Activated T-helper 1 cell treated with anti-CD3 and anti-CD28 coated beads, Interleukin-12 subunit alpha, Interleukin-12 subunit beta, Interleukin-2, Interleukin-4 antibody, amounts not matched to agents 30 ng/mL and 10 ng/mL and 1 ng/mL, durations not matched to agents 14 hours and 24 hours and 36 hours (primary cell): ENCODE data around the gene ZFX. TPM values are rescaled to one million over a fixed set of nuclear protein-coding genes. Genes with fewer than 3 reads are reported as not detected.

Experiments
- DNase-seq: peaks from one replicate; pipeline ENCODE4 v3.0.0; 2021; ENCODE audit warnings: low spot score
- H3K27ac Mint-ChIP-seq: one replicate; pipeline ENCODE4 v1.8.0; 2021; ENCODE audit warnings: mild to moderate bottlenecking, mixed read lengths
- H3K27me3 Mint-ChIP-seq: one replicate; pipeline ENCODE4 v1.8.0; 2022; ENCODE audit warnings: mild to moderate bottlenecking, moderate library complexity, mixed read lengths; ENCODE audit not compliant: insufficient read depth
- H3K36me3 Mint-ChIP-seq: one replicate; pipeline ENCODE4 v1.8.0; 2021; ENCODE audit warnings: low read depth, mixed read lengths
- H3K4me1 Mint-ChIP-seq: one replicate; pipeline ENCODE4 v1.8.0; 2021; ENCODE audit warnings: low read depth, mixed read lengths
- H3K4me3 Mint-ChIP-seq: one replicate; pipeline ENCODE4 v1.8.0; 2021; ENCODE audit warnings: mild to moderate bottlenecking, moderate library complexity, mixed read lengths
- H3K9me3 Mint-ChIP-seq: one replicate; pipeline ENCODE4 v1.8.0; 2021; ENCODE audit warnings: mixed read lengths
- intact Hi-C: fragments of 100-400 bp; cut with micrococcal nuclease; formaldehyde crosslinking; loops from one replicate; pipeline ENCODE4 v1.15.1; 2024
- total RNA-seq: library from RNA; stranded (reverse); gene quantifications from 2 replicates; pipeline ENCODE4 v1.2.3, GENCODE V29; 2022

ZFX gene
- total RNA-seq, 1 donor from 2014 or later: 43.3 TPM

GRCh38 chrX:24262309-24262708, 112.8 kb downstream of the ZFX start:
- intact Hi-C loops: no loop called here
- Mint-ChIP-seq H3K36me3 (no peaks in the 10 kb centered on the region), H3K27ac (peak overlapping the region; percentile 23), H3K9me3 (no peaks in the 10 kb centered on the region), H3K27me3 (no peaks in the 10 kb centered on the region), H3K4me1 (peaks cover 31% of the 10 kb centered on the region), H3K4me3 (no peak overlapping the region)
- DNase-seq: no peak

- no peak overlapping the region for H3K27ac Mint-ChIP-seq
- no peak for DNase-seq
- H3K27me3 Mint-ChIP-seq: no peaks in the 10 kb centered on the region
- no peaks in the 10 kb centered on the region for H3K9me3 Mint-ChIP-seq
- H3K4me1 Mint-ChIP-seq: peaks cover 31% of the 10 kb centered on the region
- peak overlapping the region; percentile 22 for H3K4me3 Mint-ChIP-seq
- intact Hi-C loops: no loop called here
- no peaks in the 10 kb centered on the region for H3K36me3 Mint-ChIP-seq
These were observed 114.9 kb downstream of the ZFX start for GRCh38 chrX:24264383-24264782.

Other genes with a start within 250 kb of the ZFX start
- 29.0 and 30.0 TPM in 2 replicates for gene APOO, start 241.8 kb upstream of the ZFX start, total RNA-seq
- not detected in 2 replicates for gene CXorf58, start 241.7 kb upstream of the ZFX start, total RNA-seq
- 10.2 and 10.3 TPM in 2 replicates for gene KLHL15, start 122.5 kb upstream of the ZFX start, total RNA-seq
- gene EIF2S3, start 94.8 kb upstream of the ZFX start, total RNA-seq: 191 and 194 TPM in 2 replicates
- gene SUPT20HL2, start 164.3 kb downstream of the ZFX start, total RNA-seq: not detected in 2 replicates
- gene SUPT20HL1, start 210.9 kb downstream of the ZFX start, total RNA-seq: 0.07 TPM in 1 of 2 replicates, not detected in the other